Measurements from ENCODE around the gene FAAP20.

The FAAP20 gene

DNA sequence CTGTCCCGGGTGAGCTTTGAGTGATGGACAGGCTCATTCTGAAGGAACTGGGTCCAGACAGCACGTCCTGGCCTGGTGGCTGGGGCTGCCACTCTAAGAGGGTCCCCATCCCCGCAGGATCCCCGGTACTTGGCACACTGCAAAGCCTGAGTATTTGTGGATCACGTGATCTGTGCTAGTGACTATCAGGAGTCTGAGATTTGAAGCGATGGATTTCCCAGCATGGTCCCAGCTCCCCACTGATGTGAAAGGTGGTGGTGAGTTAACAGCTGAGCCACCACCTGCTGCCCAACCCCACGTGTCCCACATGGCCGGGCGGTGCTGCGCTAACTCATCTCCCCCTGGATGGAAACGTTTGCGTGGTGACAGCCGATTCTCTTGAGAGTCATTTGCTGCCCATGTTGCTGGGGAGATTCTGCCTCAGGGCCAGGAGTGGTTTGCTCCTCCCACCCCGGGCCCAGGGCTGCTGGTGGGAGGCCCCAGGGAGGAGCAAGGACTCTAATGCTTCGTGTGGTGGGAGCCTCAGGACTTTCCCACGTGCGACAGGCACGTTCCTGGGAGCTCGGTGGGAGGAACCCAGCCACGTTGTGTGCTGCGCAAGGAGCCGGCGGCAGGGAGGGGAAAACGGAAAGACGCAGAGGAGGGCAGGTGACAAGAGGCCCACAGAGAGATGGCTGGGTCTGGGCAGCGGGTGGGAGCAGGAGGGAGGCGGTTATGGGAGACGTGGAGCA is 15.1 kb downstream of the FAAP20 start:
- no peak for TF ChIP-seq CTCF (IDR thresholded peaks at IDR 0.05; ENCODE audit: low read depth, low read length)
- no peak overlapping the region for H3K4me3 ChIP-seq (ENCODE audit: low read depth, low read length)

DNA sequence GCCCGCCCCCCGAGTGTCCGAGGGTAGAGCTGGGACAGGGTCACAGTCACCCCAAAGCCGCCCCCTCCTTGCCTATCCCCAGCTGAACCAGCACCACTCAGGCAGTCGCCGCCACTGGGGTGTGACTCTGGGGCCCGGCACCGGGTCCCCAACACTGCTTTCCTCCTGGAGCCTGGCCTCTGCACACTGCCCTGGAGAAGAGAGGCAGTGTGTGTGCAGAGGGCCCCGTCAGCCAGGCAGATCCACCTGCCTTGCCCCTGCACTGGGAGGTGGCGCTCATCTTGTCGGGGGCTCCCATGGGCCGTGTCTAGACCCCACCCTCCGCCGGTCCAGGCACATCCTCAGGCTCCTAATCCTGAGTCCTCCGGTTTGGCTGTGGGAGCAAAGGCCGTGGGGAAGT is 15.7 kb downstream of the FAAP20 start:
- no peak overlapping the region for H3K4me3 ChIP-seq (ENCODE audit: low read depth, low read length)
- TF ChIP-seq CTCF (IDR thresholded peaks at IDR 0.05; ENCODE audit: low read depth, low read length) = no peak

GRCh38 chr1:2177946-2178538 is 16.5 kb downstream of the FAAP20 start:
- TF ChIP-seq CTCF (IDR thresholded peaks at IDR 0.05; ENCODE audit: low read depth, low read length) = no peak
- H3K4me3 ChIP-seq (ENCODE audit: low read depth, low read length) = no peak overlapping the region

GRCh38 chr1:2177541-2177940 is 17.0 kb downstream of the FAAP20 start:
- no peak overlapping the region for H3K4me3 ChIP-seq (ENCODE audit: low read depth, low read length)
- no peak for TF ChIP-seq CTCF (IDR thresholded peaks at IDR 0.05; ENCODE audit: low read depth, low read length)

DNA sequence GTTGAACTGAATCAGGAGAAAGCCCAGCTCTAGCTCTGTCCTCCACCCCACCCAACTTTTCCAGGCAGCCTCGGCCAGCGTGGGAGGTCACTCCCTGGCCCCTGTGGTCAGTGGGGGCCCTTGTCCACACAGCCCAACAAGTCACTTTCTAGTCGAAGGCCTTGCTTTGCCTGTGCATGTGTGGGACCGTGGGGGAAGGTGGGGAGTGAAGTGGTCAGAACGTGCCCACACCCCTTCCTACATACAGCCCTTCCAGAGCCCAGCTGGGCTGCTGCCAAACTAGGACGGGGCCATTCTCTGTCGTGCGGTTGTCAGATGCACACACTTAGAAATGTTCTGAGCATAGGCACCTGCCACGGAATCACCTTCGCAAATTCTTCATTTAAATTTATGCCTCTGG is 18.0 kb downstream of the FAAP20 start:
- TF ChIP-seq CTCF (IDR thresholded peaks at IDR 0.05; ENCODE audit: low read depth, low read length) = no peak
- H3K4me3 ChIP-seq (ENCODE audit: low read depth, low read length) = no peak overlapping the region

GRCh38 chr1:2175681-2176454 is 18.7 kb downstream of the FAAP20 start:
- no peak for TF ChIP-seq CTCF (IDR thresholded peaks at IDR 0.05; ENCODE audit: low read depth, low read length)

DNA sequence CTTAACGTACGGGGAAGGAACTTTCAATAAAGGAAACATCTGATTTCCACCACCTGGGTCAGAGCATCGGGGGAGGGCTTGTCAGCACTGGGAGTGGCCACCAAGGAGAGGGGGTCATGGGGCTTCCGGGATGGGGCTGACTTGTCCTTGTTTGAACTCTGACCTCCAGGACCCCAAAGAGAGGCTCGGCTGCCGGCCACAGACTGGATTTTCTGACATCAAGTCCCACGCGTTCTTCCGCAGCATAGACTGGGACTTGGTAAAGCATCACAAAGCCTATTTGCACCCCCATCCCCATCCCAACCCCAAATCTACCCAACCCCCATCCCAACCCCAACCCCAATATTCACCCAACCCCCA is 19.5 kb downstream of the FAAP20 start:
- H3K4me3 ChIP-seq (ENCODE audit: low read depth, low read length) = no peak overlapping the region
- no peak for TF ChIP-seq CTCF (IDR thresholded peaks at IDR 0.05; ENCODE audit: low read depth, low read length)

More at GRCh38 chr1:2175681-2176454, 18.7 kb downstream of the FAAP20 start:
- no peak overlapping the region for H3K4me3 ChIP-seq (ENCODE audit: low read depth, low read length)

All from WI38 (cell line).